Hair follicle dermal papilla cell (primary cell): ENCODE data around the gene LRRC8D. TPM values are rescaled to one million over a fixed set of nuclear protein-coding genes. Genes with fewer than 3 reads are reported as not detected.

Experiments
- total RNA-seq: library from RNA; depleted of rRNA; stranded (reverse); fragments of >200 nt; gene quantifications from 2 replicates; pipeline ENCODE4 v1.2.3, GENCODE V29; 2012

LRRC8D gene
- 14.1 and 14.3 TPM in 2 replicates for total RNA-seq

DNA sequence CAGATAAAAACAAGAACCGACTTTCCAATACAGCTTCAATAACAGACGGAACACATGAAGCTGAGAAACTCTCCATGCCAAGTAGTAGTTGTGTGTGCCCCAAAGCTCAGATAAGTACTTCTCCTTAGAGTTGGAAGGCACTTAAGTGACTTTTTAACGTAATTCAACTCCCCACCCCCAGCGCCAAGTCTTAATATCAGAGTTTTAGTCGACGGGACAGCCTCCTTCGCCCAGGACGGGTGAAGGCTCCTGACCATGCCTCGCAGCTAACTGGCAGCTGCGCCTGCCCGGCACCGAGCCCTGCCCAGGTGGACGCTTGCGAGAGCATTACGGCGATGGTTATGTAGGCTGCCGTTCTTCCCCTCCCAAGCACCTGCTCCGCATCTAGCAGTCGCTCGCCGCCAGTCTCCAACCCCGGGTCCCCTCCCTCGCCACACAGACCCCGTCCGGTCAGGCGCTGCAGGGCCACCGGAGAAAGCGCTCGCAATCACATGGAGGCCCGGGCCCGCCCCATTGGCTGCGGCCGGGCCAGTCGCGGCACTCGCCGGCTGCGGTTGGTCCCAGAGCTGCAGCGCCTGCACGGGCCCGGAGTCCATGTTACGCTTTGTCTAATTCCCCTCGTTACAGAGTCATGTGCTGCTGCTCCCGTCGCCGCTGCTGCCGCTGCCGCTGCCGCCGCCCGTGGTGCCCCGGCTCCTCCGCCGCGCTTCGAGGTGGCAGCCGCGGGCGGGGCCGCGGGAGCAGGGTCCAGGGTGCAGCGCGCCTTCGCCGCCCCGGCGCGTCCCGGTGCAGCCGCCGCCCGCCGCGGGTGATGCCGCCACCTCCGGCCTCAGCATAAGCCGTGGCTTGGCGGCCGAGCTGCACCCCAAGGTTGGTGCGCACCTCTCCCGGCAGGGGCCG is at the start of gene LRRC8D:
Gene LRRC8D (plus strand): TSS at position 611 of the 900 bp plus-strand sequence. CDS start 112,037 bp downstream, outside the sequence.

Other genes starting within 250 kb of the LRRC8D start
- gene LRRC8C, start 187.9 kb upstream of the LRRC8D start, total RNA-seq: 6.3 and 7.5 TPM in 2 replicates
- gene ZNF326, start 174.1 kb downstream of the LRRC8D start, total RNA-seq: 9.6 and 13.6 TPM in 2 replicates